IMR-90 (cell line): Measurements from ENCODE around the gene EMC9.

ENCODE experiments used
- CTCF ChIP-seq: conservative IDR thresholded peaks from 2 replicates; pipeline ENCODE4 v1.5.1; 2012; ENCODE audit warnings: mild to moderate bottlenecking, low read depth, low read length, improper control_type of control experiment
- MAZ ChIP-seq: IDR thresholded peaks from 2 replicates; pipeline ENCODE4 v1.6.1; 2012; ENCODE audit warnings: low read depth, mild to moderate bottlenecking, low read length, improper control_type of control experiment, moderate library complexity, borderline replicate concordance
- POLR2A ChIP-seq: IDR thresholded peaks from 2 replicates; pipeline ENCODE4 v1.6.1; 2012; ENCODE audit warnings: mild to moderate bottlenecking, low read depth, low read length
- RFX5 ChIP-seq: IDR thresholded peaks from 2 replicates; pipeline ENCODE4 v1.8.0; 2012; ENCODE audit warnings: low read depth, mild to moderate bottlenecking, low read length, moderate library complexity
- TF ChIP-seq, protein P1 (sequence below): fragments of 150-350 bp; IDR thresholded peaks from 2 replicates; pipeline ENCODE4 v1.6.1; 2017; ENCODE audit warnings: mild to moderate bottlenecking, antibody characterized with exemption, low read length, low read depth

- TF ChIP-seq RFX5, result no peak
- TF ChIP-seq POLR2A, result no peak
- no peak for TF ChIP-seq CTCF
- TF ChIP-seq, protein P1, sequence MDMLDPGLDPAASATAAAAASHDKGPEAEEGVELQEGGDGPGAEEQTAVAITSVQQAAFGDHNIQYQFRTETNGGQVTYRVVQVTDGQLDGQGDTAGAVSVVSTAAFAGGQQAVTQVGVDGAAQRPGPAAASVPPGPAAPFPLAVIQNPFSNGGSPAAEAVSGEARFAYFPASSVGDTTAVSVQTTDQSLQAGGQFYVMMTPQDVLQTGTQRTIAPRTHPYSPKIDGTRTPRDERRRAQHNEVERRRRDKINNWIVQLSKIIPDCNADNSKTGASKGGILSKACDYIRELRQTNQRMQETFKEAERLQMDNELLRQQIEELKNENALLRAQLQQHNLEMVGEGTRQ, result no peak
- no peak for TF ChIP-seq MAZ
Observed at GRCh38 chr14:24177891-24178290, 36.5 kb upstream of the EMC9 start.
